Stomach (tissue), 4 donors: ENCODE data around the gene NOP56.

Experiments used
- EP300 ChIP-seq: sonication (generic); formaldehyde crosslinking; IDR thresholded peaks from one replicate; pipeline ENCODE4 v1.6.1; 2017; ENCODE audit warnings: antibody characterized with exemption
- POLR2A ChIP-seq, 4 donors: fragments of 450-650 bp; IDR thresholded peaks; one replicate each; pipeline ENCODE4 v1.6.1; 2016; ENCODE audit warnings: antibody characterized with exemption in 4 of 4, control low read depth in 2 of 4, mild to moderate bottlenecking in 1 of 4, moderate library complexity in 1 of 4
- POLR2AphosphoS5 ChIP-seq, 3 donors: sonication (generic); formaldehyde crosslinking; IDR thresholded peaks; one replicate each; pipeline ENCODE4 v1.6.1; 2016; ENCODE audit warnings: antibody characterized with exemption in 3 of 3

DNA sequence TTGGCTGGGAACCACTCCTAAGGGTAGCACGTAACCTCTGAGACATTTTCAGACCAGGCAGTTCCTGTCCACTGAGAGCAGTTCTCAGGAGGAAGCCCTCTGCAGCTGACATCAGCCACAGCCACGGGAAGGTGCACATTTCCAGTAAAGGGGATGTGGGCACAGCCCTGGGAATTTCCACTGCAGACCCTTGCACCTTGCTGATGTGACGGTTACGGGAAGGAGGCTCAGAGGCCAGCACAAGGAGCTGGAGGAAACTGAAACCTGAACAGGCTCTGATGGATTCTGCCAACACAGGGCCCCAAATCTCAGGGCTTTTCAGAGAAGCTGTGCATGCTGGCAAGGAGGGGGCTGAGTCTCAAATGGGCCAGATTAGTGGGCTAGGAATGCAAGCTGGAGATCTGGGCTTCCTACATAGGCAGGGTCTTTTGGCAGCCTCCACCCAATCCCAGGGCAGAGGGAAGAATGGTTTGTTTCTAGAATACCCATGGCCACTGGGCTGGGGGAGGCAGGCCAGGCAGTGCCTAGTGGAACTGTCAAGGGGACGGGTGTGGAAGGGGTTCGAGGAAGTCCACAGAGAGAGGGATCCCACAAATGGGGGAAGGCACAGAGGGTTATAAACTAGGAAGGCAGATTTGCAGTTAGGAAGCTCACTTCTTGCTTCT is 54.4 kb downstream of the NOP56 start:
- TF ChIP-seq POLR2A (IDR thresholded peaks at IDR 0.05) (no peak), POLR2AphosphoS5 (IDR thresholded peaks at IDR 0.05) (no peak), EP300 (no peak)
